Neural crest cell (in vitro differentiated cells): ENCODE measurements around the gene NMNAT2. TPM values are rescaled to one million over a fixed set of nuclear protein-coding genes. Genes with fewer than 3 reads are reported as not detected.
A peak's percentile ranks its signal among the peaks of the same experiment; 100 is the strongest.
"Not testable (repeated sequence)": the region's sequence is repeated elsewhere in the genome, so short reads cannot be mapped to it uniquely, and the experiment has no call there.

Experiments used
- DNase-seq: peaks from one replicate; pipeline ENCODE4 v3.0.0; 2021; ENCODE audit warnings: low read depth, mixed read lengths, low spot score
- H3K27ac Mint-ChIP-seq: one replicate; pipeline ENCODE4 v1.8.0; 2021; ENCODE audit warnings: mild to moderate bottlenecking, mixed read lengths; ENCODE audit not compliant: unreplicated experiment
- H3K27me3 Mint-ChIP-seq: 2 replicates; pipeline ENCODE4 v1.8.0; 2021; ENCODE audit warnings: low read depth, mild to moderate bottlenecking, mixed read lengths
- H3K36me3 Mint-ChIP-seq: 2 replicates; pipeline ENCODE4 v1.8.0; 2021; ENCODE audit warnings: low read depth, mild to moderate bottlenecking, mixed read lengths
- H3K4me1 Mint-ChIP-seq: 2 replicates; pipeline ENCODE4 v1.8.0; 2021; ENCODE audit warnings: mixed read lengths
- H3K4me3 Mint-ChIP-seq: one replicate; pipeline ENCODE4 v1.8.0; 2021; ENCODE audit warnings: mild to moderate bottlenecking, mixed read lengths
- H3K9me3 Mint-ChIP-seq: 2 replicates; pipeline ENCODE4 v1.8.0; 2021; ENCODE audit warnings: mixed read lengths
- total RNA-seq: library from RNA; stranded (reverse); gene quantifications from 2 replicates; pipeline ENCODE4 v1.2.1, GENCODE V29; 2021
- TF ChIP-seq, protein P1 (sequence below): fragments of 200-600 bp; sonication (generic); conservative IDR thresholded peaks from 2 replicates; pipeline ENCODE4 v1.5.0; 2021; ENCODE audit warnings: antibody characterized with exemption, mild to moderate bottlenecking

Gene NMNAT2
- total RNA-seq, 1 donor from 2014 or later: 4.5 TPM

DNA sequence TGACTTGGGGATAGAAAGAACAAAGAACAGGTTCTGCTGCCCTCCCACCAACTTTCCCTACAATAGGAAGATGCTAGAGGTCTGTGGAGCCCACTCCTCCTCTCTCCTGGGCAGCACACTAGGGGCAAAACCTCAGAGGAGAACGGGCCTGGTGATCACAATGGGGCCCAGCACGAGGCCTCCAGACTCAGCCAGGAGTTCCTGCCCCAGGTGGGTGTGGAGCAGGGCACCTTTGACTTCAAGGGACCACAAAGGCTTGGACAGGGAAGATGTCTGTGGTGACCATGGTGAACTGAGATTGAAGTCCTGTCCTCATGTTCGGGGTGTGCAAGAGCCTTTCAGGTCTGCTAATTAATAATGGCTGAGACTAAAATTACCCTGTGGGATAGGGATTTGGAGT, 143.3 kb downstream of the NMNAT2 start:
- H3K9me3 Mint-ChIP-seq: no peaks in the 10 kb centered on the region

DNA sequence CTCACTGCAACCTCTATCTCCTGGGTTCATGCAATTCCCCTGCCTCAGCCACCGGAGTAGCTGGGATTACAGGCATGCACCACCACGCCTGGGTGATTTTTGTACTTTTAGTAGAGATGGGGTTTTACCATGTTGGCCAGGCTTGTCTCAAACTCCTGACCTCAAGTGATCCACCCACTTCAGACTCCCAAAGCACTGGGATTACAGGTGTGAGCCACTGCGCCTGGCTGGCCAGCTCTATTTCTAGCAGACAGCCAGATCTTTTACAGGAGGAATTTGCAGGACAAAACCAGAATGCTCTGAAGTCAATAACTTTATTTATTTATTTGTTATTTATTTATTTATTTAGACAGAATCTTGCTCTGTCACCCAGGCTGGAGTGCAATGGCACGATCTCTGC, 144.2 kb downstream of the NMNAT2 start:
- H3K27me3 Mint-ChIP-seq, H3K27ac Mint-ChIP-seq, H3K4me3 Mint-ChIP-seq, H3K36me3 Mint-ChIP-seq, H3K9me3 Mint-ChIP-seq, DNase-seq: not testable (repeated sequence)
- H3K4me1 Mint-ChIP-seq: peaks cover 29% of the 10 kb centered on the region

More for the DNA sequence above, 143.3 kb downstream of the NMNAT2 start:
- Mint-ChIP-seq H3K36me3 (no peaks in the 10 kb centered on the region), H3K27ac (no peak overlapping the region), H3K4me3 (no peak overlapping the region), H3K27me3 (no peaks in the 10 kb centered on the region), H3K4me1 (peaks cover 30% of the 10 kb centered on the region)
- DNase-seq: no peak
- TF ChIP-seq, protein P1, sequence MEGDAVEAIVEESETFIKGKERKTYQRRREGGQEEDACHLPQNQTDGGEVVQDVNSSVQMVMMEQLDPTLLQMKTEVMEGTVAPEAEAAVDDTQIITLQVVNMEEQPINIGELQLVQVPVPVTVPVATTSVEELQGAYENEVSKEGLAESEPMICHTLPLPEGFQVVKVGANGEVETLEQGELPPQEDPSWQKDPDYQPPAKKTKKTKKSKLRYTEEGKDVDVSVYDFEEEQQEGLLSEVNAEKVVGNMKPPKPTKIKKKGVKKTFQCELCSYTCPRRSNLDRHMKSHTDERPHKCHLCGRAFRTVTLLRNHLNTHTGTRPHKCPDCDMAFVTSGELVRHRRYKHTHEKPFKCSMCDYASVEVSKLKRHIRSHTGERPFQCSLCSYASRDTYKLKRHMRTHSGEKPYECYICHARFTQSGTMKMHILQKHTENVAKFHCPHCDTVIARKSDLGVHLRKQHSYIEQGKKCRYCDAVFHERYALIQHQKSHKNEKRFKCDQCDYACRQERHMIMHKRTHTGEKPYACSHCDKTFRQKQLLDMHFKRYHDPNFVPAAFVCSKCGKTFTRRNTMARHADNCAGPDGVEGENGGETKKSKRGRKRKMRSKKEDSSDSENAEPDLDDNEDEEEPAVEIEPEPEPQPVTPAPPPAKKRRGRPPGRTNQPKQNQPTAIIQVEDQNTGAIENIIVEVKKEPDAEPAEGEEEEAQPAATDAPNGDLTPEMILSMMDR: no peak

DNA sequence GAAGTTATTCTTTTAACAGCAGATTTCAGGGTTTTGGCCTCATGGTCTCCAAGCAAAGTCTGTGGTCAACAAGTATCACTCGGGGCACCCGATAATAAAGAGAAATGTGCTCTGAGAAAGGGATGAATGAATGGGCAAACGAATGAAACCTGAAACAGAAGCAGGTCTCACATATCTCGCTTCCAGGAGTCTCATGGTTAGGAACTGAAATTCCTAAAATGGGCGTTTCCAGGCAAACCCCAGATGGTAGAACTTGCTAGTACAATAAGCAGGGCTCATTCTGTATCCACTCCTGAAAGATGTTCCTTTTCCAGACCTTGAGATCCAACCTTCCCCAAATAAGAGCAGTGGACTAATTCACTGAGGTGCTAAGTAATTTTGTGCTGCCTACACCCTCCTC, 144.9 kb downstream of the NMNAT2 start:
- TF ChIP-seq, protein P1: no peak
- no peaks in the 10 kb centered on the region for H3K36me3 Mint-ChIP-seq
- H3K27me3 Mint-ChIP-seq: no peaks in the 10 kb centered on the region
- no peak for DNase-seq
- H3K4me1 Mint-ChIP-seq: peaks cover 22% of the 10 kb centered on the region
- H3K9me3 Mint-ChIP-seq: peaks cover 2% of the 10 kb centered on the region
- H3K27ac Mint-ChIP-seq: no peak overlapping the region
- no peak overlapping the region for H3K4me3 Mint-ChIP-seq

DNA sequence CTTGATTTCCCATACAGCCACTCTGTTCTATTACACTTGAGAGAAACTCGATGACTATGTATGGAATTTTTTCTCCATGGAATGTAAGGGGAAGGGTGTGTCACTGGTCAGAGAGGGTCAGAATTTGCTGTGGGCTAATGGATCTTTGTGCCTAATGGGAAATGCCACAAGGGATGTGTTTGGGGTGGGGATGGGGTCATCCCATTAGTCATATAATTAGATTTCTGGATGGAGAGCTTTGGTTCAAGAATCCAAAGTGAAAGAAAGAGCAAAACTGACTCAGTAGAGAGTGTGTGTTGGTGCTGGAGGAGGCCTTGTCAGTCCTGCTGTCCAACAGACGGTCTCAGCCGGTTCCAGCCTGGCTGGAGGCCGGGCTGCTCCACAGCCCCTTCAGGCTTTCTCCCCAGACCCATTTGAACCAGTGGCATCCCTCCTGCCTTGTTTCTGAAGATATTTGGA, 145.8 kb downstream of the NMNAT2 start:
- peaks cover 2% of the 10 kb centered on the region for H3K9me3 Mint-ChIP-seq
- H3K27me3 Mint-ChIP-seq: no peaks in the 10 kb centered on the region
- H3K4me3 Mint-ChIP-seq: no peak overlapping the region
- H3K36me3 Mint-ChIP-seq: no peaks in the 10 kb centered on the region
- no peak overlapping the region for H3K27ac Mint-ChIP-seq
- TF ChIP-seq, protein P1: no peak
- peaks cover 14% of the 10 kb centered on the region for H3K4me1 Mint-ChIP-seq
- DNase-seq: no peak

DNA sequence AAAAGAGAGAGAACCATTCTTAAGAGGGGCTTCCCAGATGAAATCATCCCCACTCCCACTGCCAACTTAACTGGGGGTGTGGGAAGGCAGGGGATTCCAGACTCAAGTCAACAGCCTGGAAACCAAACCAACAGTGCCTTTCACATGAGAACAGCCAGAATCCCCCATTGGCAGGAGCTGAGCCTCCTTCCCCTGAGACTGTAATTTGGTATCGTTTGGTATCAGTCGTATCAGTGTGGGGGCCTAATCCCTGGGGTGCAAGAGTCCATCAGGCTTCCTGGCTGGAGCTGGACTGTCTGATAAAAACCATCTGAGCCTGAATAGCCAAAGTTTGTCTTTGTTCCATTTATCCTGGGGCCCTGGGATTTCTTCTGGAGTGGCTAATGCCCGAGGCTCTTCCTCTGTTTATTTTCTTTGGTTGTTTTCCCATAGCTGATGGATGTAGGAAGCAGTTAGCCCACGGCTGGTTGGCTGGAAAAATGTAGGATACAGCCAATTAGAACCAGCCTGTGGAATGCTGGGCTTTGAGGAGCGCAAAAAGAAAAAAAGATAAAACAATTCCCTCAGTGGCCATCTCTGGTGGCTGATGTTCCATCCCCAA, 147.5 kb downstream of the NMNAT2 start:
- DNase-seq: no peak
- H3K4me1 Mint-ChIP-seq: peaks cover 9% of the 10 kb centered on the region
- H3K27ac Mint-ChIP-seq: no peak overlapping the region
- H3K36me3 Mint-ChIP-seq: no peaks in the 10 kb centered on the region
- peaks cover 2% of the 10 kb centered on the region for H3K9me3 Mint-ChIP-seq
- H3K27me3 Mint-ChIP-seq: no peaks in the 10 kb centered on the region
- TF ChIP-seq, protein P1: no peak
- H3K4me3 Mint-ChIP-seq: no peak overlapping the region

DNA sequence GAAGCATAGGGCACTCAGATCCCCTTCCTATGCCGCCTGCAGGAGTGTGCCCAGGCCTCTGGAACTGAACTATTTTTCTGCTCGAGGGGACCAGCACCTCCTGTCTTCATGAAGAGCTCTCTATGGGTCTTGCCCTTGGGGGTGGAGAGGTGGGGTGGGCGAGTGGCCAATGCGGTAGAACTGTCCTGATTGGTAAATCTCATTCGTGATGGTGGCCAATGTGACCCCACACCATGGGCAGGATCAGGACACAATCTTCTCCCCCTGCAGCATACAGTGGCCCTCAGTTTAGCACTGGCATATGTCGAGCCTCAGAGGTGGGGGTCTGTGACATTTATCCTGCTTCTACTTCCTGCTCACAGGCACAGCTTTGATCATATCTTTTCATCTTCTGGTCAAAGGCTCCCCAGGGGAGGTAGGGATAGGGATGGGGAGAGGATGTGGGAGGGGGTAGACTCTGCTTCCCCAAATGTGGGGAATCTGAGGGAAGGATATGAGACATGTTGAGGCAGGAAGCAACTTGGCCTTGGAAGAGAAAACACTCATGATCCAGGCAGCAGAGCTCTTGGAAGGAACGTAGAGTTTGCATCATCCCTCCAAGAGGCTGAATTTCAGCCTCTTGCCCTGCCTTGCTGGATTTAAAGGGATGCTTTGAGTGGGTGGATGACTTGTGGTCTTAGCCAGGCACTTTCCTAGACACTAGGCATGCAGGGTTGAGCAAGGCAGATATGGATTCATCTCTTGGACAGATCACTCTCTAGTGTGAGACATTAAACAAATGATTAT, 150.3 kb downstream of the NMNAT2 start:
- TF ChIP-seq, protein P1: no peak
- Mint-ChIP-seq H3K4me3 (no peak overlapping the region), H3K4me1 (peaks cover 9% of the 10 kb centered on the region), H3K27me3 (no peaks in the 10 kb centered on the region), H3K36me3 (no peaks in the 10 kb centered on the region), H3K9me3 (peaks cover 2% of the 10 kb centered on the region), H3K27ac (peak overlapping the region; percentile 82)
- no peak for DNase-seq
